B cell (primary cell): ENCODE measurements around the gene SHISA7. TPM values are rescaled to one million over a fixed set of nuclear protein-coding genes. Genes with fewer than 3 reads are reported as not detected.

Experiments used
- ATAC-seq: fragments of 200-7000 bp; cut with Tn5 transposase; one replicate; pipeline ENCODE4 v1.10.0; 2021; ENCODE audit warnings: low read depth, mild to moderate bottlenecking, moderate number of reproducible peaks, moderate library complexity
- CTCF ChIA-PET: fragments of 350-600 bp; sonication (Branson Sonifier 250); formaldehyde crosslinking; loops from one replicate; lab custom pipeline; 2021; ENCODE audit warnings: antibody characterized with exemption, inconsistent platforms; lab: Charles Lee
- POLR2A ChIA-PET: fragments of 350-600 bp; sonication (Branson Sonifier 250); formaldehyde crosslinking; loops from one replicate; lab custom pipeline; 2021; ENCODE audit warnings: antibody characterized with exemption; lab: Charles Lee
- DNase-seq: peaks from one replicate; pipeline ENCODE4 v3.0.0; 2013
- H2AFZ ChIP-seq: 2 replicates; pipeline ENCODE4 v1.6.1; 2012; ENCODE audit warnings: mild to moderate bottlenecking, low read depth, low read length; ENCODE audit not compliant: insufficient read depth, poor library complexity, severe bottlenecking
- H3K27ac ChIP-seq, 2 donors: 1 replicate in 1 of 2; 2 replicates in 1 of 2; pipeline ENCODE4 v1.5.1; 2012 to 2013; ENCODE audit warnings: low read length in 2 of 2, mild to moderate bottlenecking in 2 of 2, moderate library complexity in 1 of 2
- H3K27me3 ChIP-seq, 4 experiments: fragments of 200-600 bp in 1 of 4; sonication (generic) in 1 of 4; replicated peaks in 1 of 4; 1 replicate in 2 of 4; 2 replicates in 2 of 4; pipeline versions ENCODE4 v1.6.1 to v1.7.0; 2013 to 2016; ENCODE audit warnings: low read length in 3 of 4, mild to moderate bottlenecking in 2 of 4, mixed read lengths in 1 of 4, moderate library complexity in 1 of 4; ENCODE audit not compliant: insufficient read depth in 4 of 4, control insufficient read depth in 3 of 4; ENCODE audit errors: control extremely low read depth in 1 of 4
- H3K36me3 ChIP-seq, 2 experiments: replicated peaks in 1 of 2; 1 replicate in 1 of 2; 2 replicates in 1 of 2; pipeline versions ENCODE4 v1.6.1 to v1.7.1; 2013; ENCODE audit warnings: low read length in 1 of 2; ENCODE audit not compliant: insufficient read depth in 2 of 2, control insufficient read depth in 1 of 2; ENCODE audit errors: control extremely low read depth in 1 of 2, extremely low read depth in 1 of 2
- H3K4me1 ChIP-seq, 2 donors: fragments of 200-600 bp in 1 of 2; sonication (generic) in 1 of 2; 1 replicate in 1 of 2; 2 replicates in 1 of 2; pipeline versions ENCODE4 v1.5.1 to v1.6.1; 2013 to 2017; ENCODE audit warnings: low read length in 2 of 2; ENCODE audit not compliant: control insufficient read depth in 2 of 2, insufficient read depth in 2 of 2
- H3K4me2 ChIP-seq: replicated peaks from 2 replicates; pipeline ENCODE3; 2012; ENCODE audit warnings: mild to moderate bottlenecking, low read depth, low read length; ENCODE audit not compliant: poor library complexity, severe bottlenecking
- H3K4me3 ChIP-seq, 5 experiments: fragments of 200-600 bp in 1 of 5; sonication (generic) in 1 of 5; 1 replicate in 3 of 5; 2 replicates in 2 of 5; pipeline versions ENCODE4 v1.5.1 to v1.7.0; 2011 to 2016; ENCODE audit warnings: low read length in 4 of 5, mild to moderate bottlenecking in 4 of 5, low read depth in 2 of 5, control low read depth in 1 of 5, moderate library complexity in 1 of 5; ENCODE audit not compliant: insufficient read depth in 1 of 5; ENCODE audit errors: control extremely low read depth in 1 of 5, extremely low read depth in 1 of 5
- H3K79me2 ChIP-seq: fragments of 200-600 bp; sonication (generic); one replicate; pipeline ENCODE4 v1.6.0; 2016; ENCODE audit warnings: low read length; ENCODE audit not compliant: control insufficient read depth, insufficient read depth
- H3K9ac ChIP-seq: fragments of 200-600 bp; sonication (generic); 2 replicates; pipeline ENCODE4 v1.6.1; 2017; ENCODE audit warnings: mild to moderate bottlenecking, low read length, moderate library complexity
- H3K9me3 ChIP-seq, 3 donors: one replicate each; pipeline versions ENCODE4 v1.6.1 to v1.7.1; 2013; ENCODE audit warnings: low read length in 2 of 3; ENCODE audit not compliant: control insufficient read depth in 2 of 3, insufficient read depth in 1 of 3; ENCODE audit errors: control extremely low read depth in 1 of 3
- H4K20me1 ChIP-seq: 2 replicates; pipeline ENCODE4 v1.6.0; 2012; ENCODE audit warnings: mild to moderate bottlenecking, low read length; ENCODE audit not compliant: insufficient read depth, control insufficient read depth, poor library complexity, severe bottlenecking
- H3K27ac Mint-ChIP-seq: one replicate; pipeline ENCODE4 v1.8.0; 2021; ENCODE audit warnings: mixed read lengths
- H3K27me3 Mint-ChIP-seq: one replicate; pipeline ENCODE4 v1.8.0; 2021; ENCODE audit warnings: mixed read lengths
- H3K4me1 Mint-ChIP-seq: one replicate; pipeline ENCODE4 v1.8.0; 2021; ENCODE audit warnings: mixed read lengths
- H3K4me3 Mint-ChIP-seq: one replicate; pipeline ENCODE4 v1.8.0; 2021; ENCODE audit warnings: mixed read lengths
- H3K9me3 Mint-ChIP-seq: one replicate; pipeline ENCODE4 v1.8.0; 2022; ENCODE audit warnings: mixed read lengths; ENCODE audit not compliant: insufficient read depth
- CTCF ChIP-seq: fragments of 200-600 bp; IDR thresholded peaks from one replicate; pipeline ENCODE4 v1.8.0; 2022; ENCODE audit warnings: antibody characterized with exemption, mild to moderate bottlenecking
- EZH2 ChIP-seq: IDR thresholded peaks from 2 replicates; pipeline ENCODE4 v1.6.1; 2012; ENCODE audit warnings: borderline replicate concordance, low read depth, mild to moderate bottlenecking, moderate library complexity, low read length; ENCODE audit not compliant: insufficient read depth, poor library complexity, severe bottlenecking
- WGBS: methylation state at CpG from one replicate; pipeline ENCODE4 v1.1.5; 2013; ENCODE audit warnings: missing lambda C conversion rate; ENCODE audit not compliant: insufficient coverage; 5-methylcytosine and 5-hydroxymethylcytosine counted together
- intact Hi-C: fragments of 100-400 bp; cut with micrococcal nuclease; formaldehyde crosslinking; loops from one replicate; pipeline ENCODE4 v1.10.0; 2022
- polyA plus RNA-seq: library from polyadenylated mRNA; depleted of rRNA; stranded (reverse); fragments of >200 nt; gene quantifications from 2 replicates; pipeline ENCODE4 v1.2.3, GENCODE V29; 2012
- total RNA-seq, 2 donors: library from RNA; stranded (reverse); fragments of 120-200 nt in 1 of 2; gene quantifications; 1 replicate in 1 of 2; 2 replicates in 1 of 2; pipeline versions ENCODE4 v1.2.3 to v1.2.4, GENCODE V29; 2013 to 2022

The SHISA7 gene
- total and polyA plus RNA-seq, 2 donors (not counting 1 experiment from before 2014, with no cell fraction given) = 0.06 TPM; not detected in 1

GRCh38 chr19:55479451-55480230 is 36.5 kb upstream of the SHISA7 start:
- H3K4me3 ChIP-seq = no peak overlapping the region
- Mint-ChIP-seq H3K4me3 (peak overlapping the region; percentile 18), H3K27ac (peak overlapping the region; percentile 47), H3K9me3 (no peaks in the 10 kb centered on the region), H3K4me1 (peaks cover 38% of the 10 kb centered on the region), H3K27me3 (no peaks in the 10 kb centered on the region)
- POLR2A ChIA-PET = no interaction called here
- ATAC-seq (no peak), DNase-seq (no peak)
- H4K20me1 ChIP-seq = peaks cover 39% of the 10 kb centered on the region
- no peaks in the 10 kb centered on the region for H3K9me3 ChIP-seq
- H3K27me3 ChIP-seq = no peaks in the 10 kb centered on the region
- H3K4me2 ChIP-seq = no peak overlapping the region
- H3K27ac ChIP-seq = no peak overlapping the region
- intact Hi-C loops = no loop called here
- H2AFZ ChIP-seq = no peak overlapping the region
- peaks cover 25 to 34% of the 10 kb centered on the region in 2 donors for H3K4me1 ChIP-seq
- H3K9ac ChIP-seq = no peak overlapping the region
- peaks cover 34% of the 10 kb centered on the region for H3K79me2 ChIP-seq
- 72% methylated on average over 13 of the region's 15 CpGs for WGBS
- H3K36me3 ChIP-seq = peaks cover 0 to 2% of the 10 kb centered on the region in 2 experiments
- CTCF ChIA-PET = interaction anchor here (0.7 to 2.2 kb wide), 3 partner anchors 12 to 24 kb away, joined by 3 to 9 read pairs (median 7); no protein-coding TSS in a partner anchor
- TF ChIP-seq EZH2 (no peak), CTCF (no peak)

GRCh38 chr19:55479045-55479444 is 35.9 kb upstream of the SHISA7 start:
- H3K27ac ChIP-seq = no peak overlapping the region
- TF ChIP-seq CTCF (no peak), EZH2 (no peak)
- no peaks in the 10 kb centered on the region for H3K9me3 ChIP-seq
- POLR2A ChIA-PET = no interaction called here
- DNase-seq = no peak
- no peaks in the 10 kb centered on the region for H3K9me3 Mint-ChIP-seq
- H3K4me1 Mint-ChIP-seq = peaks cover 34% of the 10 kb centered on the region
- ATAC-seq = no peak
- peak overlapping the region; percentile 32 for H3K27ac Mint-ChIP-seq
- H3K36me3 ChIP-seq = peaks cover 0 to 2% of the 10 kb centered on the region in 2 experiments
- 95% methylated on average over 16 of the region's 17 CpGs for WGBS
- CTCF ChIA-PET = interaction anchor here (1.8 to 2.2 kb wide), 2 partner anchors 11 to 25 kb away, joined by 7 to 9 read pairs; no protein-coding TSS in a partner anchor
- H3K4me3 ChIP-seq = no peak overlapping the region
- H3K79me2 ChIP-seq = peaks cover 34% of the 10 kb centered on the region
- H2AFZ ChIP-seq = no peak overlapping the region
- no peaks in the 10 kb centered on the region for H3K27me3 ChIP-seq
- H3K4me2 ChIP-seq = no peak overlapping the region
- H4K20me1 ChIP-seq = peaks cover 33% of the 10 kb centered on the region
- H3K27me3 Mint-ChIP-seq = no peaks in the 10 kb centered on the region
- no peak overlapping the region for H3K9ac ChIP-seq
- H3K4me3 Mint-ChIP-seq = peak overlapping the region; percentile 69
- H3K4me1 ChIP-seq = peaks cover 20 to 28% of the 10 kb centered on the region in 2 donors
- intact Hi-C loops = no loop called here
